ENCODE data around the gene INSIG1. TPM values are rescaled to one million over a fixed set of nuclear protein-coding genes. Genes with fewer than 3 reads are reported as not detected.

The INSIG1 gene
- total RNA-seq, 4 donors from 2014 or later = 28.7 to 65.5 (median 45.0) TPM

DNA sequence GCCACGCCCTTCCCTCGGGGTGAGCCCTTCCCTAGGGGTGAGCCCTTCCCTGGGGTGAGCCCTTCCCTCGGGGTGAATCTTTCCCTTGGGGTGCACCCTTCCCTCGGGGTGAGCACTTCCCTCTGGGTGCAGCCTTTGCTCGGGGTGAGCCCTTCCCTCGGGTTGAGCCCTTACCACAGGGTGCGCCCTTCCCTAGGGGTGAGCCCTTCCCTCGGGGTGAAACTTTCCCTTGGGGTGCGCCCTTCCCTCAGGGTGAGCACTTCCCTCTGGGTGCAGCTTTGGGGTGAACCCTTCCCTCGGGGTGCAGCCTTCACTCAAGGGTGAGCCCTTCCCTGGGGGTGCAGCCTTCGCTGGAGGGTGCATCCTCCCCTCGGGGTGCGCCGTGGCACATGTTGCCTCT, 34.6 kb upstream of the INSIG1 start:
- no peak overlapping the region for H3K4me3 ChIP-seq
- TF ChIP-seq POLR2A (IDR thresholded peaks at IDR 0.05) = no peak
- TF ChIP-seq, protein P1, sequence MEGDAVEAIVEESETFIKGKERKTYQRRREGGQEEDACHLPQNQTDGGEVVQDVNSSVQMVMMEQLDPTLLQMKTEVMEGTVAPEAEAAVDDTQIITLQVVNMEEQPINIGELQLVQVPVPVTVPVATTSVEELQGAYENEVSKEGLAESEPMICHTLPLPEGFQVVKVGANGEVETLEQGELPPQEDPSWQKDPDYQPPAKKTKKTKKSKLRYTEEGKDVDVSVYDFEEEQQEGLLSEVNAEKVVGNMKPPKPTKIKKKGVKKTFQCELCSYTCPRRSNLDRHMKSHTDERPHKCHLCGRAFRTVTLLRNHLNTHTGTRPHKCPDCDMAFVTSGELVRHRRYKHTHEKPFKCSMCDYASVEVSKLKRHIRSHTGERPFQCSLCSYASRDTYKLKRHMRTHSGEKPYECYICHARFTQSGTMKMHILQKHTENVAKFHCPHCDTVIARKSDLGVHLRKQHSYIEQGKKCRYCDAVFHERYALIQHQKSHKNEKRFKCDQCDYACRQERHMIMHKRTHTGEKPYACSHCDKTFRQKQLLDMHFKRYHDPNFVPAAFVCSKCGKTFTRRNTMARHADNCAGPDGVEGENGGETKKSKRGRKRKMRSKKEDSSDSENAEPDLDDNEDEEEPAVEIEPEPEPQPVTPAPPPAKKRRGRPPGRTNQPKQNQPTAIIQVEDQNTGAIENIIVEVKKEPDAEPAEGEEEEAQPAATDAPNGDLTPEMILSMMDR (IDR thresholded peaks at IDR 0.05) = no peak
- no peak for TF ChIP-seq EP300 (IDR thresholded peaks at IDR 0.05; ENCODE audit: low read depth)
- TF ChIP-seq POLR2AphosphoS5 (IDR thresholded peaks at IDR 0.05) = no peak
- H3K27me3 ChIP-seq = no peaks in the 10 kb centered on the region
- no peaks in the 10 kb centered on the region for H3K9me3 ChIP-seq
- in situ Hi-C loops (cut with MboI; ENCODE audit: low pct_ligation_motif_present in 1 of 4, low pct_unique_long_range_greater_than_20kb in 1 of 4, low sequenced_read_pairs in 3 of 4) (no loop called here), intact Hi-C loops (cut with DNase I; ENCODE audit: low total_unique reads) (no loop called here)
- peaks cover 0 to 7% (median 4%) of the 10 kb centered on the region in 4 donors for H3K4me1 ChIP-seq
- no peak for DNase-seq
- no peaks in the 10 kb centered on the region for H3K36me3 ChIP-seq
- 64% methylated on average over 14 of the region's 14 CpGs; no CpG with 5 or more reads in 1 of the 2 donors for WGBS, 2 donors (ENCODE audit: low coverage in 1 of 2)
- H3K27ac ChIP-seq = no peak overlapping the region

DNA sequence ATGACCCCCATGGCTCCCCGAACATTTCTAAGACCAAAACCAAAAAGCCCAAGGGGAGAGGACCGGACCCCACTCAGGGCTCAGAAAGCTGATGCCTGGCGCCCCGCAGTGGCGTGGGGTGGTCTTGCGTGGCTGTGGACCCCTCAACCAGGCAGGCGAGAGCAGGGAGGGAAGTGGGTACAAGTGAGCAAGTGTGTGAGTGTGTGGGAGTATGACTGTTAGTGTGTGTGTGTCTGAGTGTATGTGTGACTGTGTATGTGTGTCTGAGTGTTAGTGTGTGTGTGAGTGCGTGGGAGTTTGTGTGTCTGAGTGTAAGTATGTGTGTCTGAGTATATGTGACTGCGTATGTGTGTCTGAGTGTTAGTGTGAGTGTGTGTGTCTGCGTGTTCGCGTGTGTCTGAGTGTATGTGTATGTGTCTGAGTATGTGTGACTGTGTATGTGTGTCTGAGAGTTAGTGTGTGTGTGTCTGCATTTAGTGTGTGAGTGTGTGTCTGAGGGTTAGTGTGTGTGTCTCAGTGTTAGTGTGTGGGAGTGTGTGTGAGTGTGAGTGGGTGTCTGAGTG, 34.0 kb upstream of the INSIG1 start:
- TF ChIP-seq EP300 (IDR thresholded peaks at IDR 0.05; ENCODE audit: low read depth) (no peak), POLR2AphosphoS5 (IDR thresholded peaks at IDR 0.05) (no peak), POLR2A (IDR thresholded peaks at IDR 0.05) (no peak)
- TF ChIP-seq, protein P1 (IDR thresholded peaks at IDR 0.05) = no peak
- Histone ChIP-seq H3K36me3 (no peaks in the 10 kb centered on the region), H3K9me3 (no peaks in the 10 kb centered on the region), H3K27ac (no peak overlapping the region), H3K4me3 (no peak overlapping the region), H3K27me3 (no peaks in the 10 kb centered on the region), H3K4me1 (peaks cover 0 to 7% (median 4%) of the 10 kb centered on the region in 4 donors)
- no peak for DNase-seq
- in situ Hi-C loops (cut with MboI; ENCODE audit: low pct_ligation_motif_present in 1 of 4, low pct_unique_long_range_greater_than_20kb in 1 of 4, low sequenced_read_pairs in 3 of 4) (no loop called here), intact Hi-C loops (cut with DNase I; ENCODE audit: low total_unique reads) (no loop called here)
- 86 to 88% methylated on average over 5 to 11 of the region's 12 CpGs for WGBS, 2 donors (ENCODE audit: low coverage in 1 of 2)

DNA sequence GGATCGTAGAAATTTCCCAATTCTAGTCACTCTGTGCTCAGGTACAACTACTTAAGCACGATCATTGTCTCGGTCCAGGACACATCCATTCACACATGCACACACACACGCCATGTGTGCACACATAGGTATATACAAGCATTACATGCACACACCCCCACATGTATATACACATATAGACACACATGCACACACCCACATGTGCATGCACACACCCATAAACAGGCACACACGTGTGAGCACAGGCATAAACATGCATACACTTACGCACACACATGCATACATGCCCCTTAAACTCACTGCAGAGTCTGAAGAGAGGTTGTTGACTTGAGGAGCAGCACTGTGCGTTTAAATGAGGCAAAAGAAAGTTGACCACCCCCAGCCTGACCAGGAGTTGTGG, 32.5 kb upstream of the INSIG1 start:
- intact Hi-C loops (cut with DNase I; ENCODE audit: low total_unique reads) (no loop called here), in situ Hi-C loops (cut with MboI; ENCODE audit: low pct_ligation_motif_present in 1 of 4, low pct_unique_long_range_greater_than_20kb in 1 of 4, low sequenced_read_pairs in 3 of 4) (no loop called here)
- DNase-seq = no peak
- H3K4me3 ChIP-seq = no peak overlapping the region
- WGBS, 2 donors (ENCODE audit: low coverage in 1 of 2) = 70% methylated on average over 7 of the region's 7 CpGs; no CpG with 5 or more reads in 1 of the 2 donors
- H3K27me3 ChIP-seq = no peaks in the 10 kb centered on the region
- H3K9me3 ChIP-seq = no peaks in the 10 kb centered on the region
- no peak overlapping the region for H3K27ac ChIP-seq
- H3K36me3 ChIP-seq = no peaks in the 10 kb centered on the region
- TF ChIP-seq, protein P1 (IDR thresholded peaks at IDR 0.05) = no peak
- TF ChIP-seq POLR2AphosphoS5 (IDR thresholded peaks at IDR 0.05) (no peak), EP300 (IDR thresholded peaks at IDR 0.05; ENCODE audit: low read depth) (no peak), POLR2A (IDR thresholded peaks at IDR 0.05) (no peak)
- peaks cover 0 to 7% (median 4%) of the 10 kb centered on the region in 4 donors for H3K4me1 ChIP-seq

DNA sequence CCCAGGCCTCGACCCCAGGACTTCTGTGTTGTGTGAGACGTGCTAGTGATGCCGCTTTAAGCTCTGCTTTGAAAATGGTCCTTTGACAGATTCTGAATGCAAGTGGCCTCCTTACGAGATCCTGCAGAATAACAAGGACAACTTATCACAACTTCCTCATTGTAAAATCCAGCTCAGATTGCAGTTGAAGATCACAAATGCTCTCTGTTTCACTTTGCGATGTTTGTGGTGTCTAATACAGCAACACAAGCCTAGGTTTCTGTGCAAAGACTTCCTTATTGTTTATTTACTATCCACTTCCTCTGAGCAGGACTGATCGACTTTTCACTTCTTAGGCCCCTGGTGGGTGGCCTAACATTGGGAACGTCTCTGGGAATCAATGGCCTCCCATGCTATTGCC, 31.7 kb upstream of the INSIG1 start:
- no peak for DNase-seq
- TF ChIP-seq, protein P1 (IDR thresholded peaks at IDR 0.05) = no peak
- TF ChIP-seq POLR2AphosphoS5 (IDR thresholded peaks at IDR 0.05) (no peak), POLR2A (IDR thresholded peaks at IDR 0.05) (no peak), EP300 (IDR thresholded peaks at IDR 0.05; ENCODE audit: low read depth) (no peak)
- Histone ChIP-seq H3K36me3 (no peaks in the 10 kb centered on the region), H3K9me3 (no peaks in the 10 kb centered on the region), H3K27me3 (no peaks in the 10 kb centered on the region), H3K4me1 (peaks cover 0 to 7% (median 4%) of the 10 kb centered on the region in 4 donors), H3K27ac (no peak overlapping the region), H3K4me3 (no peak overlapping the region)
- intact Hi-C loops (cut with DNase I; ENCODE audit: low total_unique reads) = no loop called here
- in situ Hi-C loops (cut with MboI; ENCODE audit: low pct_ligation_motif_present in 1 of 4, low pct_unique_long_range_greater_than_20kb in 1 of 4, low sequenced_read_pairs in 3 of 4) = no loop called here
- WGBS, 2 donors (ENCODE audit: low coverage in 1 of 2) = 14 to 45% methylated on average over 2 to 7 of the region's 7 CpGs

Data from transverse colon (tissue), 4 donors.